Measurements from ENCODE around the gene TRIM36. TPM values are rescaled to one million over a fixed set of nuclear protein-coding genes. Genes with fewer than 3 reads are reported as not detected.
A peak's percentile ranks its signal among the peaks of the same experiment; 100 is the strongest.

TRIM36 gene
- polyA plus RNA-seq, 1 experiment, result 0.06 TPM

DNA sequence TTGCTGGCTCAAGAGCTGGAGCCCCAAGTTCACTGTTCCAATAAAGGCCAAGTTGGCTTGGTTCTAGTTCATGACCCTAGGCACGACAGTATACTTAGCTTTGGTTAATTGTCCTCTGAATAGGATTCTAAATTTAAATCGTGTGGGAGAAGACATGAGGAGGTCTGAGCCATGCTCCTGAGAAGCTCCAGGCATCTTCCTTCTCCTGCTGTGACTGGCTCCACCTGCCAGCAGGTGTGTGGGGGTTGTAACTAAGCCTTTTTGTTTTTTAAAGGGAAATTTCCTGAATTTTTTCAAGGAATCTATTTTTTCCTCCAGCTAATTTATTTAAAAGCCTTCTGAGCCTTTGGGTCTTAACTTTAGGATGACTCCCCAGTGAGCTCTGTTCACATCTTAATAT lies 20.2 kb upstream of the TRIM36 start:
- H3K4me3 ChIP-seq (ENCODE audit: low read depth, low read length), result no peak overlapping the region
- no peaks in the 10 kb centered on the region for H3K27me3 ChIP-seq (ENCODE audit: control insufficient read depth, insufficient read depth, low read length)
- ChIA-PET POLR2A (no interaction called here), CTCF (no interaction called here)
- DNase-seq (ENCODE audit: low read depth, low spot score), result no peak
- H3K27ac ChIP-seq (ENCODE audit: low read depth, low read length), result no peak overlapping the region
- no peaks in the 10 kb centered on the region for H3K9me3 ChIP-seq (ENCODE audit: control insufficient read depth, insufficient read depth, low read length)
- TF ChIP-seq, protein P1, sequence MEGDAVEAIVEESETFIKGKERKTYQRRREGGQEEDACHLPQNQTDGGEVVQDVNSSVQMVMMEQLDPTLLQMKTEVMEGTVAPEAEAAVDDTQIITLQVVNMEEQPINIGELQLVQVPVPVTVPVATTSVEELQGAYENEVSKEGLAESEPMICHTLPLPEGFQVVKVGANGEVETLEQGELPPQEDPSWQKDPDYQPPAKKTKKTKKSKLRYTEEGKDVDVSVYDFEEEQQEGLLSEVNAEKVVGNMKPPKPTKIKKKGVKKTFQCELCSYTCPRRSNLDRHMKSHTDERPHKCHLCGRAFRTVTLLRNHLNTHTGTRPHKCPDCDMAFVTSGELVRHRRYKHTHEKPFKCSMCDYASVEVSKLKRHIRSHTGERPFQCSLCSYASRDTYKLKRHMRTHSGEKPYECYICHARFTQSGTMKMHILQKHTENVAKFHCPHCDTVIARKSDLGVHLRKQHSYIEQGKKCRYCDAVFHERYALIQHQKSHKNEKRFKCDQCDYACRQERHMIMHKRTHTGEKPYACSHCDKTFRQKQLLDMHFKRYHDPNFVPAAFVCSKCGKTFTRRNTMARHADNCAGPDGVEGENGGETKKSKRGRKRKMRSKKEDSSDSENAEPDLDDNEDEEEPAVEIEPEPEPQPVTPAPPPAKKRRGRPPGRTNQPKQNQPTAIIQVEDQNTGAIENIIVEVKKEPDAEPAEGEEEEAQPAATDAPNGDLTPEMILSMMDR (IDR thresholded peaks at IDR 0.05; ENCODE audit: low read depth, low read length), result no peak

DNA sequence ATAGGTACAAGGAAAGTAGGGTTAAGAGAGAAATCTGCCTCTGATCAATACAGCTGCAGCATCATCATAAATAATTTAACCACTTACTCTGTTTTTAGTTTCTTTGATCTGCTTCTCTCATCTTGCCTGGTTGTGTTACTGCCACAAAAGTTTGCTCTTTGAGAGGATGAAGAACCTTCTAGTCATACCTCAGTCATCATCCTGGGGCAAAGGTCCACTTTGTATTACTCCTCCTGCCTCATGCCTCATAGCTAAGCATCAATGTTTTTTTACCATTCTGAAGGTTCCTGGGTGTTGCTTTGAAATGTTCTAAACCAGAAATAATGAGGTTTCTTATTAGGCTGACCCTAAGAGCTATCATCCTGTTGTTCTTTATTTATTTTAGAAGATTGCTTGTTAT lies 17.1 kb upstream of the TRIM36 start:
- ChIA-PET POLR2A (no interaction called here), CTCF (interaction anchor here (1.0 kb wide), 1 partner anchor 87 kb away, joined by 3 read pairs; no protein-coding TSS in a partner anchor)
- Histone ChIP-seq H3K4me3 (ENCODE audit: low read depth, low read length) (no peak overlapping the region), H3K27ac (ENCODE audit: low read depth, low read length) (no peak overlapping the region), H3K27me3 (ENCODE audit: control insufficient read depth, insufficient read depth, low read length) (peaks cover 7% of the 10 kb centered on the region), H3K9me3 (ENCODE audit: control insufficient read depth, insufficient read depth, low read length) (no peaks in the 10 kb centered on the region)
- no peak for DNase-seq (ENCODE audit: low read depth, low spot score)
- TF ChIP-seq, protein P1 (IDR thresholded peaks at IDR 0.05; ENCODE audit: low read depth, low read length), result no peak

DNA sequence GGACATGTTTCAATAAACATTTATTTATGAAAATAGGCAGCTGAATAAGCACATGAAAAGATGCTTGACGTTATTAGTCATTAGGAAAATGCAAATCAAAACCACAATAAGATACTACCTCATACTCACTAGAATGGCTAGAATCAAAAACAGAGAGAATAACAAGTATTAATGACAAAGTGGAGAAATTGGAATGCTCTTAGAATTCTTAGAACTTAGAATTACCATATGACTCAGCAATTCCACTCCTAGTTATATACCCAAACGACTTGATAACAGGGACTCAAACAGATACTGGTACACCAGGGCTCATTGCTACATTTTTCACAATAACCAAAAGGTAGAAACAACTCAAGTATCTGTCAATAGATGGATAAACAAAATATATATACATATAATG lies 15.1 kb upstream of the TRIM36 start:
- Histone ChIP-seq H3K27ac (ENCODE audit: low read depth, low read length) (no peak overlapping the region), H3K4me3 (ENCODE audit: low read depth, low read length) (no peak overlapping the region), H3K9me3 (ENCODE audit: control insufficient read depth, insufficient read depth, low read length) (no peaks in the 10 kb centered on the region; the same call in 1 of the 2 replicates), H3K27me3 (ENCODE audit: control insufficient read depth, insufficient read depth, low read length) (peaks cover 27% of the 10 kb centered on the region)
- POLR2A ChIA-PET, result no interaction called here
- DNase-seq (ENCODE audit: low read depth, low spot score), result no peak
- CTCF ChIA-PET, result no interaction called here
- TF ChIP-seq, protein P1 (IDR thresholded peaks at IDR 0.05; ENCODE audit: low read depth, low read length), result no peak

DNA sequence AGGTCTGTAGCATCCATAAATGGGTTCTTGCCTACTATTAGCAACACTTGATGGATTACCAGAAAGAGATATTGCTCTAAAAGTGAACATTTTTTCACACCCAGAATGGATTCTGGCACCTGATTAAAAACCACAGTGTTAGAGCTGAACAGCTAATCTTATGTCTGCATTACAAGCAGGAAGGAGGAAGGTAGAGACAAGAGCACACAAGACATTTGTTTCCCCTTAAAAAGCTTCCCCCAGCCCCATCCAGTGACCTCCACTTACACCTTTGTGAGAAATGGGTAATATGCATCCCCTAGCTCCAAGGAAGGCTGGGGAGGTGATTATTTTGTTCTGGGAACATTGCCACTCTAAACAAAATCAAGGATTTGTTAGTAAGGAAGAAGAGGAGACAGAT lies 12.0 kb upstream of the TRIM36 start:
- H3K27me3 ChIP-seq (ENCODE audit: control insufficient read depth, insufficient read depth, low read length), result peaks cover 56% of the 10 kb centered on the region
- DNase-seq (ENCODE audit: low read depth, low spot score), result no peak
- ChIA-PET CTCF (no interaction called here), POLR2A (no interaction called here)
- no peak overlapping the region for H3K27ac ChIP-seq (ENCODE audit: low read depth, low read length)
- TF ChIP-seq, protein P1 (IDR thresholded peaks at IDR 0.05; ENCODE audit: low read depth, low read length), result no peak
- H3K9me3 ChIP-seq (ENCODE audit: control insufficient read depth, insufficient read depth, low read length), result peaks cover 9% of the 10 kb centered on the region; the same call in 1 of the 2 replicates
- no peak overlapping the region for H3K4me3 ChIP-seq (ENCODE audit: low read depth, low read length)

DNA sequence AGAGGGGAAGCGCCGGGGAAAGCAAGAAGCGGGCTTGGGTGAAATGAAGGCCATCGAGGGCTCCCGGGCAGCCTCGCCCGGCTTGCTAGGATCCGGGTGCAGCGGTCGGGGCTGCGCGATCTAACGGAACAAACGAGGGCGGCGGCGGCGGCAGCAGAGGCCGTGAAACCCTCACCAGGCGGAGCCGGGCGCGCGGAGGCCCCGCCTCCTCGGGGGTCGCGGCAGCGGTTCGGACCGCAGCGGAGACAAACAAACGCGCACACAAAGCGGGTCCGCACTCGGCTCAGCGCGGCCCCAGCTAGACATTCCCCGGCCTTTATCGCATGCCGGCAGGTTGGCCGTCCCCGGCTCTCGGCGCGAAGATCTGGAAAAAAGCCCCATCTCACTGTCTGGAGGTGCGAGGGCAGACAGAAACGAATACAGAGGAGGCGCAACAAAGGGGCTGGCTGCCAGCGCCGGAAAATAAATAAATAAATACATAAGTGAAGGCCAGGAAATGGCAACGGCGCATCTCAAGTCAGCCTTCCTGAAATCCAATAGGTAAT lies 10.5 kb upstream of the TRIM36 start:
- H3K9me3 ChIP-seq (ENCODE audit: control insufficient read depth, insufficient read depth, low read length), result peaks cover 9% of the 10 kb centered on the region; the same call in 1 of the 2 replicates
- peak overlapping the region; percentile 49 for H3K4me3 ChIP-seq (ENCODE audit: low read depth, low read length)
- TF ChIP-seq, protein P1 (IDR thresholded peaks at IDR 0.05; ENCODE audit: low read depth, low read length), result no peak
- no peak for DNase-seq (ENCODE audit: low read depth, low spot score)
- peaks cover 62% of the 10 kb centered on the region for H3K27me3 ChIP-seq (ENCODE audit: control insufficient read depth, insufficient read depth, low read length)
- ChIA-PET POLR2A (no interaction called here), CTCF (no interaction called here)
- H3K27ac ChIP-seq (ENCODE audit: low read depth, low read length), result no peak overlapping the region

All from AG04450 (cell line).